HG03460 (cell line): Measurements from ENCODE around the gene TNFRSF21.
"Not testable (repeated sequence)": the region's sequence is repeated elsewhere in the genome, so short reads cannot be mapped to it uniquely, and the experiment has no call there.

ENCODE experiments used
- ATAC-seq: cut with Tn5 transposase; IDR thresholded peaks from one replicate; pipeline ENCODE4 v1.9.1; 2021; ENCODE audit not compliant: unreplicated experiment

Gene TNFRSF21

GRCh38 chr6:47290124-47290834, 19.4 kb downstream of the TNFRSF21 start:
- no peak for ATAC-seq

GRCh38 chr6:47288267-47289090, 21.2 kb downstream of the TNFRSF21 start:
- ATAC-seq: no peak

- no peak for ATAC-seq
Observed at GRCh38 chr6:47286301-47286700, 23.4 kb downstream of the TNFRSF21 start.

GRCh38 chr6:47283993-47284392, 25.7 kb downstream of the TNFRSF21 start:
- ATAC-seq: no peak

- ATAC-seq: no peak
Observed at GRCh38 chr6:47278545-47278944, 31.2 kb downstream of the TNFRSF21 start.

- no peak for ATAC-seq
Observed at GRCh38 chr6:47277702-47278101, 32.0 kb downstream of the TNFRSF21 start.

GRCh38 chr6:47276377-47276776, 33.3 kb downstream of the TNFRSF21 start:
- no peak for ATAC-seq

GRCh38 chr6:47275640-47276039, 34.1 kb downstream of the TNFRSF21 start:
- no peak for ATAC-seq

- ATAC-seq: not testable (repeated sequence)
Observed at GRCh38 chr6:47275132-47275531, 34.6 kb downstream of the TNFRSF21 start.

GRCh38 chr6:47268572-47269187, 41.0 kb downstream of the TNFRSF21 start:
- ATAC-seq: no peak

- ATAC-seq: no peak
Observed at GRCh38 chr6:47267301-47267700, 42.4 kb downstream of the TNFRSF21 start.

GRCh38 chr6:47265971-47266370, 43.7 kb downstream of the TNFRSF21 start:
- no peak for ATAC-seq

- ATAC-seq: no peak
Observed at GRCh38 chr6:47264775-47265184, 44.9 kb downstream of the TNFRSF21 start.

- ATAC-seq: no peak
Observed at GRCh38 chr6:47263268-47263667, 46.4 kb downstream of the TNFRSF21 start.

- no peak for ATAC-seq
Observed at GRCh38 chr6:47262231-47262630, 47.5 kb downstream of the TNFRSF21 start.

GRCh38 chr6:47261191-47261590, 48.5 kb downstream of the TNFRSF21 start:
- ATAC-seq: no peak

- no peak for ATAC-seq
Observed at GRCh38 chr6:47260021-47260420, 49.7 kb downstream of the TNFRSF21 start.

GRCh38 chr6:47258724-47259347, 50.9 kb downstream of the TNFRSF21 start:
- no peak for ATAC-seq

- ATAC-seq: no peak
Observed at GRCh38 chr6:47256981-47257730, 52.5 kb downstream of the TNFRSF21 start.

- ATAC-seq: no peak
Observed at GRCh38 chr6:47256361-47256760, 53.3 kb downstream of the TNFRSF21 start.

- ATAC-seq: no peak
Observed at GRCh38 chr6:47254906-47255305, 54.8 kb downstream of the TNFRSF21 start.
